HL-60 (cell line): ENCODE data around the gene WNT10A.

Source experiments
- DNase-seq, 2 experiments: peaks; one replicate each; pipeline ENCODE4 v3.0.0-alpha.2; 2010 to 2020; ENCODE audit warnings: low read depth in 1 of 2, low spot score in 1 of 2
- H3K27ac ChIP-seq: fragments of 250-450 bp; sonication (Bioruptor Pico); replicated peaks from 2 replicates; pipeline ENCODE4 v1.5.1; 2020; ENCODE audit warnings: mild to moderate bottlenecking, moderate library complexity
- H3K27me3 ChIP-seq: fragments of 250-450 bp; sonication (Bioruptor Pico); 2 replicates; pipeline ENCODE4 v1.5.1; 2021; ENCODE audit warnings: mild to moderate bottlenecking, moderate library complexity; ENCODE audit not compliant: insufficient read depth, poor library complexity, severe bottlenecking
- H3K4me3 ChIP-seq: replicated peaks from 2 replicates; pipeline ENCODE4 v1.5.1; 2011; ENCODE audit warnings: mild to moderate bottlenecking, control low read depth, low read length; ENCODE audit not compliant: insufficient read depth
- GABPA ChIP-seq: IDR thresholded peaks from 2 replicates; pipeline ENCODE4 v1.6.1; 2012; ENCODE audit warnings: low read depth
- POLR2AphosphoS5 ChIP-seq: IDR thresholded peaks from 2 replicates; pipeline ENCODE4 v1.6.1; 2012; ENCODE audit warnings: low read depth
- SPI1 ChIP-seq: IDR thresholded peaks from 2 replicates; pipeline ENCODE4 v1.6.1; 2012; ENCODE audit warnings: low read depth, mild to moderate bottlenecking, borderline replicate concordance
- TF ChIP-seq, protein P1 (sequence below): IDR thresholded peaks from one replicate; pipeline ENCODE4 v1.5.1; 2011; ENCODE audit warnings: low read length, control low read depth, inconsistent platforms; ENCODE audit not compliant: insufficient read depth
- TF ChIP-seq, protein P2 (sequence below): IDR thresholded peaks from 2 replicates; pipeline ENCODE4 v1.6.1; 2012; ENCODE audit warnings: low read depth; ENCODE audit not compliant: insufficient replicate concordance

Gene WNT10A

DNA sequence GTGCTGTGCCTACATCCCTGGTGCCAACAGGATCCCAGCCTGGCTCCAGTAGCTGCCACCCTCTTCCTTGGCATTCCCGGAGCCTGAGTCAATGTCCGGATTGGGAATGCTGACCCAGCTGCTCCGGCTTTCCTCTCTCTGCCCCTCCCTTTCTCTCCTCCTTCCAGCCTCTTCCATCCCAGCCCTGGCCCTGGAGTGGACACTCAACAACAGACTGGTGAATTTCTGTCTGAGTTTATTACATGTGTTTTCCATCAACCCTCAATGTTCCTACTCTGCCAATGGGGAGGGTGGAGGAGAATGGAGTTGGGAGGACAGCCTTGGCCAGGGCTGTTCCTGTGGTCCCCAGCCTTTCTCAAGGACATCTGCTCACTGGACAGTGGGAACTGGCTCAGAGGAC, 48.1 kb upstream of the WNT10A start:
- H3K27ac ChIP-seq, result no peak overlapping the region
- no peak overlapping the region for H3K4me3 ChIP-seq
- no peak for TF ChIP-seq GABPA
- no peak for TF ChIP-seq SPI1
- TF ChIP-seq, protein P1, sequence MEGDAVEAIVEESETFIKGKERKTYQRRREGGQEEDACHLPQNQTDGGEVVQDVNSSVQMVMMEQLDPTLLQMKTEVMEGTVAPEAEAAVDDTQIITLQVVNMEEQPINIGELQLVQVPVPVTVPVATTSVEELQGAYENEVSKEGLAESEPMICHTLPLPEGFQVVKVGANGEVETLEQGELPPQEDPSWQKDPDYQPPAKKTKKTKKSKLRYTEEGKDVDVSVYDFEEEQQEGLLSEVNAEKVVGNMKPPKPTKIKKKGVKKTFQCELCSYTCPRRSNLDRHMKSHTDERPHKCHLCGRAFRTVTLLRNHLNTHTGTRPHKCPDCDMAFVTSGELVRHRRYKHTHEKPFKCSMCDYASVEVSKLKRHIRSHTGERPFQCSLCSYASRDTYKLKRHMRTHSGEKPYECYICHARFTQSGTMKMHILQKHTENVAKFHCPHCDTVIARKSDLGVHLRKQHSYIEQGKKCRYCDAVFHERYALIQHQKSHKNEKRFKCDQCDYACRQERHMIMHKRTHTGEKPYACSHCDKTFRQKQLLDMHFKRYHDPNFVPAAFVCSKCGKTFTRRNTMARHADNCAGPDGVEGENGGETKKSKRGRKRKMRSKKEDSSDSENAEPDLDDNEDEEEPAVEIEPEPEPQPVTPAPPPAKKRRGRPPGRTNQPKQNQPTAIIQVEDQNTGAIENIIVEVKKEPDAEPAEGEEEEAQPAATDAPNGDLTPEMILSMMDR, result no peak
- TF ChIP-seq, protein P2, sequence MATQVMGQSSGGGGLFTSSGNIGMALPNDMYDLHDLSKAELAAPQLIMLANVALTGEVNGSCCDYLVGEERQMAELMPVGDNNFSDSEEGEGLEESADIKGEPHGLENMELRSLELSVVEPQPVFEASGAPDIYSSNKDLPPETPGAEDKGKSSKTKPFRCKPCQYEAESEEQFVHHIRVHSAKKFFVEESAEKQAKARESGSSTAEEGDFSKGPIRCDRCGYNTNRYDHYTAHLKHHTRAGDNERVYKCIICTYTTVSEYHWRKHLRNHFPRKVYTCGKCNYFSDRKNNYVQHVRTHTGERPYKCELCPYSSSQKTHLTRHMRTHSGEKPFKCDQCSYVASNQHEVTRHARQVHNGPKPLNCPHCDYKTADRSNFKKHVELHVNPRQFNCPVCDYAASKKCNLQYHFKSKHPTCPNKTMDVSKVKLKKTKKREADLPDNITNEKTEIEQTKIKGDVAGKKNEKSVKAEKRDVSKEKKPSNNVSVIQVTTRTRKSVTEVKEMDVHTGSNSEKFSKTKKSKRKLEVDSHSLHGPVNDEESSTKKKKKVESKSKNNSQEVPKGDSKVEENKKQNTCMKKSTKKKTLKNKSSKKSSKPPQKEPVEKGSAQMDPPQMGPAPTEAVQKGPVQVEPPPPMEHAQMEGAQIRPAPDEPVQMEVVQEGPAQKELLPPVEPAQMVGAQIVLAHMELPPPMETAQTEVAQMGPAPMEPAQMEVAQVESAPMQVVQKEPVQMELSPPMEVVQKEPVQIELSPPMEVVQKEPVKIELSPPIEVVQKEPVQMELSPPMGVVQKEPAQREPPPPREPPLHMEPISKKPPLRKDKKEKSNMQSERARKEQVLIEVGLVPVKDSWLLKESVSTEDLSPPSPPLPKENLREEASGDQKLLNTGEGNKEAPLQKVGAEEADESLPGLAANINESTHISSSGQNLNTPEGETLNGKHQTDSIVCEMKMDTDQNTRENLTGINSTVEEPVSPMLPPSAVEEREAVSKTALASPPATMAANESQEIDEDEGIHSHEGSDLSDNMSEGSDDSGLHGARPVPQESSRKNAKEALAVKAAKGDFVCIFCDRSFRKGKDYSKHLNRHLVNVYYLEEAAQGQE, result no peak
- no peak for TF ChIP-seq POLR2AphosphoS5
- H3K27me3 ChIP-seq, result no peaks in the 10 kb centered on the region
- no peak for DNase-seq

DNA sequence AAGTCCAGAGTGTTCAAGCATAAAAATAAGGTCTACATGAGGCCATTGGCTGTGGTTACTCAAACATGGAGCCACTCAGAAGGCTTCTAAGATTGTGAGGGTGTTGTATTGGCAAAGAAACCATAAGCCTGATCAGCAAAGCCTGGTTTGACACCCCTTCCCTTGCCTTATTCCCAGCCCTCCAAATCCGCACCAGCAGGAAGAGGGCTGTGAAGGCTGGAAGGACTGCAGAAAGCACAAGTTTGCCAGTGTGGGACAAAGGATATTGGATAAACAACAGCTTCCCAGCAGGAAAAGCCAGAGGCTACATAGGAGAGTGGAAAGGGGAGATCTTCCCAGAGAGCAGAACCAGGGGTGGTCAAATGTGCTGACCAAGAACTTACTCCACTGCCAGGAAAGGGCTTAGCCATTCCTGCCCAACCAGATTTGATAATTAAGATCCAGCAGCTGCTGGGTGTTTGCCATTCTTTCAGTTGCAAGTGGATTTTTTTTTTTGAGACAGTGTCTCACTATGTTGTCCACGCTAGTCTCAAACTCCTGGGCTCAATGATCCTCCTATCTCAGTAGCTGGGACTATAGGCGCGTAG, 47.5 kb upstream of the WNT10A start:
- Histone ChIP-seq H3K4me3 (no peak overlapping the region), H3K27ac (no peak overlapping the region), H3K27me3 (no peaks in the 10 kb centered on the region)
- DNase-seq, result no peak
- TF ChIP-seq, protein P2, result no peak
- TF ChIP-seq SPI1 (no peak), GABPA (no peak), POLR2AphosphoS5 (no peak)

DNA sequence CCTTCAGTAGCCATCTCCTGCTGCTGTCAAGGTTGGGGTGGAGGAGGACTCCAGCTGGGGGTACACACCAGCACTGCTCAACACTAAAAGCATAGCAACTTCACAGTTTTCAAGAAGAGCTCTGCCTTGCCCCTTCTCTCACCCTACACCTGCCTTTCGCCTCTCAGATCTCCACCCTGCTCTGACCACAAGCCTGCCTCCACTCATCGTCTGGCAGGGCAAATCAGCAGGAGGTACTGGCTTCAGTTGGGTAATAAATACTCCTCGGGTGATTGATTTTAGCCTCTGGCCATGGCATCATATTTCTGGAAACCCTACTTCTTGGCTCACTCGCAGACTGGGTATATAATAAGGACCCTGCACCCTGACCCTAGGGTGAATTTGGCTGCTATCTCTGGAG, 46.0 kb upstream of the WNT10A start:
- H3K27me3 ChIP-seq, result no peaks in the 10 kb centered on the region
- no peak for TF ChIP-seq SPI1
- no peak for TF ChIP-seq GABPA
- TF ChIP-seq, protein P1, result no peak
- no peak for TF ChIP-seq POLR2AphosphoS5
- TF ChIP-seq, protein P2, result no peak
- DNase-seq, result no peak
- H3K4me3 ChIP-seq, result no peak overlapping the region
- H3K27ac ChIP-seq, result no peak overlapping the region
